GM18867 (cell line): ENCODE data around the gene DMAC2.
"Not testable (repeated sequence)": the region's sequence is repeated elsewhere in the genome, so short reads cannot be mapped to it uniquely, and the experiment has no call there.

Source experiments
- ATAC-seq: cut with Tn5 transposase; IDR thresholded peaks from one replicate; pipeline ENCODE4 v1.9.1; 2021; ENCODE audit warnings: mild to moderate bottlenecking, moderate library complexity; ENCODE audit not compliant: unreplicated experiment

The DMAC2 gene

GRCh38 chr19:41424335-41425173 lies 15.2 kb downstream of the DMAC2 start:
- ATAC-seq, result no peak

- ATAC-seq, result no peak
These were observed 16.8 kb downstream of the DMAC2 start for GRCh38 chr19:41422955-41423354.

DNA sequence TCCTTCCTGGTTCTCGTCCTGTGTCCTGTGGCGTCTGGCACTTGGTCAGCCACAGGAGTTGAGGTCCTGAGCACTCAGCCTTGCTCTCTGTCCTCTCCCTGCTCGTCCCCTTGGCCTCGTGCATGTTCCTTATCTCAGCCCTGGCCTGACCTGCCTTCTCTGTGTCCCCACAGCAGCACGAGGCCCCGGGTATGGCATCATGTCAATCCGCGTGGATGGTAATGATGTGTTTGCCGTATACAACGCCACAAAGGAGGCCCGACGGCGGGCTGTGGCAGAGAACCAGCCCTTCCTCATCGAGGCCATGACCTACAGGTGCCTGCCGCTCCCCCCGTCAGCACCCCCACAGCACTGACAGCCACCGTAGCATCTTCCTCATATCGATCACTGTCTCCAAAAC lies 17.3 kb downstream of the DMAC2 start:
- ATAC-seq, result no peak

DNA sequence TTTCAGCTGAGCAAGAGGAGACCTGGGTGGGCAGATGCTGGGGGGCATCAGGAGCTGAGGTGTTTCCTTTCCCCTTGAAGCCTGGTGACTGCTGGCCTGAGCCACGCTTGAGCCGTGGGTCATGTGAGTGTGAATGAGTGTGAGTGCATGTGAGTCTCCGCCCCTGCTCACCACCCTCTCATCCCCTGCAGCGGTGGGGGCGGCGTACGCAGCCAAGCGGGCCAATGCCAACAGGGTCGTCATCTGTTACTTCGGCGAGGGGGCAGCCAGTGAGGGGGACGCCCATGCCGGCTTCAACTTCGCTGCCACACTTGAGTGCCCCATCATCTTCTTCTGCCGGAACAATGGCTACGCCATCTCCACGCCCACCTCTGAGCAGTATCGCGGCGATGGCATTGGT lies 17.7 kb downstream of the DMAC2 start:
- no peak for ATAC-seq

GRCh38 chr19:41421314-41421713 lies 18.4 kb downstream of the DMAC2 start:
- ATAC-seq, result no peak

DNA sequence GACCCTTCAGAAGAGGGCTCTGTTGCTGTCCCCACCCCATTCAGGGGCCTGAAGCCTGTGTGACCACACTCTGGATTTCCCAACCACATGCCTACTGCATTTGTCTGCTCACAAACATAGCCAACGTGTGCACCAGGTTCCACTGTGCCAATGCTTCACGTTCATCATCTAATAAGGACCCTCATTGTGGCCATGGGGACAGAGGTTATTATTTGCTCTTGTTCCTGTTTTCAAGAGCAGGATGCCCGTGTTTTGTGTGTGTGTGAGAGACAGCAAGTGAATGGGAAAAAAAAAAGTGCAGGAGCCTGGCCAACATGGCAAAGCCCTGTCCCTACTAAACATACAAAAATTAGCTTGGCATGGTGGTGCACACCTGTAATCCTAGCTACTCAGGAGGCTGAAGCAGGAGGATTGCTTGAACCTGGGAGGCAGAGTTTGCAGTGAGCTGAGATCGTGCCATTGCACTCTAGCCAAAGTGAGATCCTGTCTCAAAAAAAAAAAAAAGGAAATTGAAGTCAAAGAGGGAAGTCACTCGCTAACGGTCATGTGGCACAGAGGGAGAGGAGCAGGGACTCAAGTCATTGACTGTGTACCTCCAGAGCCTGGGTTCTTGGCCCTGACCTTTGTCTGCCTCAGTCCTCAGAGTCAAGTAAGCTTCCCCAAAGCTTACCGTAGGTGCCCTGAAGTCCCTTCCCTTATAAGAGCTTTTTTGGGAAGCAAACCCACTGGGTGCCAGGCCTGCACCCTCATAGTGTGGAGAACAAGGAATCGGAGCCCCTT lies 19.4 kb downstream of the DMAC2 start:
- no peak for ATAC-seq

- ATAC-seq, result no peak
These were observed 23.5 kb downstream of the DMAC2 start for GRCh38 chr19:41416194-41416674.

GRCh38 chr19:41415154-41415571 lies 24.5 kb downstream of the DMAC2 start:
- no peak for ATAC-seq

- no peak for ATAC-seq
These were observed 25.3 kb downstream of the DMAC2 start for GRCh38 chr19:41414461-41414860.

DNA sequence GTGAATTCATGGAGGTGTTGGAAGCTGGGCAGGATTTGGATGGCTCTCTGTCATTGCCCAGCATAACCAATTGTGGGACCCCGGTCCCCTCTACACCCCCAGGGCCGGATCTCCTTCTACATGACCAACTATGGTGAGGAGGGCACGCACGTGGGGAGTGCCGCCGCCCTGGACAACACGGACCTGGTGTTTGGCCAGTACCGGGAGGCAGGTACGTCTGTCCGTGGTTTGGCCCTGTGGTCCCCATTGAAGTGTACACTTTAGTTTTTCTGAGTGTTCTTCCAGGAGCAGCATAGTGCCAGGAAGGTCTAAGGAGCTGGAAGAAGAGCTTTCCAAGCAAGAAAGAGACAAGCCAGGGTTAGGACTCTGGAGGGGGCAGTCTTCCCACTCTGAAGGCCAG lies 25.8 kb downstream of the DMAC2 start:
- no peak for ATAC-seq

GRCh38 chr19:41412953-41413352 lies 26.8 kb downstream of the DMAC2 start:
- no peak for ATAC-seq

- no peak for ATAC-seq
These were observed 27.8 kb downstream of the DMAC2 start for GRCh38 chr19:41411968-41412265.

DNA sequence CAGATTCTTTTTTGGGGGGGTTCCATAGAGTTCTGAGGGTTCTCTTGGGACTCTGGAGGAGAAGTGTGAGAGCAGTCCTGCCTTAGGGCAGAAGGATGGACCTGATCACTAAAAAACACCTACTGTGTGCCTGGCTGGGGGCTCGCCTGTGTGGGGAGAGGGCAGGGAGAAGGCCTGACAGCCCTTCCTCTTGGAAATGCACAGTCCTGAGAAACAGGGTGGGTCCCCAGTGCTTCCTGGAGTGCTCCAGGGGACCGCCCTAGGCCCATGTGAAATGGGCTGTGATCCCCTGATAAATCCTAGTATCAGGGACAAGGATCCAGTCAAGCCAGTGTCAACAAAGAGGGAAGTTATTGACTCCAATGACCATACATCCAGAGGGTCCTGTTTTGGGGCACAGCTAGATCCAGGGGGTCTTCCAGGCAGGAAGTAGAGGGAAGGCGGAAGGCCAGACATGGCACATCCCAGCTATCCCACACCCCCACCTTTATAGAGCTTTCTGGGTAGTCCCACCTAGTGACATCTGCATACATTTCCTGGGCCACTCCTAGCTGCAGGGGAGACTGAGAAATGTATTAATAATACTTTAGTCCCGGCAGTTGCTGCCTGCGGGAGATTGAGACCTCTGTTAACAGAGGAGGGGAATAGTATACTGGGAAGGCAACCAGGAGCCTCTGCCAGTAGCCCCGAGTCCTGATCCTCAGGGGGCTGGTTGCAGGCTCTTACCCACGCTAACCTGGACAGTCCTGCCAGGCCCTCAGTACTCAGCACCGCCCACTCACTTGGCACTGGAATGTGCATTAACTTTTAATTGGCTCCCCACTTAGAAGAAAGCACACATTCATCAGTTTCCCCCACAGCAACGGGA lies 28.4 kb downstream of the DMAC2 start:
- ATAC-seq, result no peak

DNA sequence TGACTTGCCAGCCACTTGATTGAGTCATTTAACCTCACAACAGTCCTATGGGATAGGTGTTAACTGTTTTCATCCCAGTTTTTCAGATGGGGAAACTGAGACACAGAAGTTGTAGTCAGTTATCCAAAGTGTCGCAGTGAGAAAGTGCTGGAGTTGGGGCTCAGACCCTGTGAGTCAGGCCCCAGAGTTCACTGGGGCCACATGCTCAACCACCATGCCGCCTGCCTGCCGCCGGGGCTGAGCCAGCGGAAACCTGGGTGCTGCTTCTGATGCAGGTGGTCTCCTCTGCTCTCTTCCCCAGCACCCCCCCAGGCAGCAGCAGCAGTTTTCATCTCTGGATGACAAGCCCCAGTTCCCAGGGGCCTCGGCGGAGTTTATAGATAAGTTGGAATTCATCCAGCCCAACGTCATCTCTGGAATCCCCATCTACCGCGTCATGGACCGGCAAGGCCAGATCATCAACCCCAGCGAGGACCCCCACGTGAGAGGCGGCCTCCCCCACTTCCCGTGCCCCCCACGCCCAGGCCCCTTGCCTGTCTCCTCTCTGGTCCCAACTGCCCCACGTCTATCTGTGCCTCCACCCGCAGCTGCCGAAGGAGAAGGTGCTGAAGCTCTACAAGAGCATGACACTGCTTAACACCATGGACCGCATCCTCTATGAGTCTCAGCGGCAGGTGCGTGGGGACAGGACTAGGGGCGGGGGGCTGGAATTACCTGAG lies 29.2 kb downstream of the DMAC2 start:
- no peak for ATAC-seq

- ATAC-seq, result no peak
These were observed 30.4 kb downstream of the DMAC2 start for GRCh38 chr19:41409288-41409687.

DNA sequence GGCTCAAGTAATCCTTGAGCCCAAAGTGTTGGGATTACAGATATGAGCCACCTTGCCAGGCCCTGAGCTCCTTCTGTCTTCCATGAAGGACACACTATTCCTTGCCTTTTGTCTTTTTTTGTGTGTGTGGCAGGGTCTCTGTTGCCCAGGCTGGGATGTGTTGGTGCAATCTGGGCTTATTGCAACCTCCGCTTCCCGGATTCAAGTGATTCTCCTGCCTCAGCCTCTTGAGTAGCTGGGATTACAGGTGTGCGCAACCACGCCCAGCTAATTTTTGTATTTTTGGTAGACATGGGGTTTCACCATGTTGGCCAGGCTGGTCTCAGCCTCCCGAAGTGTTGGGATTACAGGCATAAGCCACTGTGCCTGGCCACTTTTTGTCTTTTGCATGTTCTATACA lies 30.9 kb downstream of the DMAC2 start:
- ATAC-seq, result not testable (repeated sequence)

DNA sequence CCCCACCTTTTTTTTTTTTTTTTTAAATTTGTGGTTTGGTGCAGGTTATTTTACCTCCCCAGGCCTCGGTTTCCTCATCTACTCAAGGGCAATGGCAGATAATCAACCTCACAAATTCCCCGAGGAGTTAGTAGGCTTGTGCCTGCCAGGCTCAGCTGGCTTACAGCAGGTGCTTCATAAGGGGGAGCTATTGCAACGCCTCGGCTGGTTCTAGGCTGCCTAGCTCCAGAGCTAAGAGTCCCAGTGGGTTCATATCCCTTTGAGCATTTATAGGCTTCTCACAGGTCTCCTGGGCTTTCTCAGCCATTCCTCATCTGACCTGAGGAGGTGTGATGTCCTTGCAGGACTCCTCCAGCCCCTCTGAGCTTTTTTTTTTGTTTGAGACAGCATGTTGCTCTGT lies 31.5 kb downstream of the DMAC2 start:
- no peak for ATAC-seq

GRCh38 chr19:41407271-41407670 lies 32.4 kb downstream of the DMAC2 start:
- no peak for ATAC-seq

DNA sequence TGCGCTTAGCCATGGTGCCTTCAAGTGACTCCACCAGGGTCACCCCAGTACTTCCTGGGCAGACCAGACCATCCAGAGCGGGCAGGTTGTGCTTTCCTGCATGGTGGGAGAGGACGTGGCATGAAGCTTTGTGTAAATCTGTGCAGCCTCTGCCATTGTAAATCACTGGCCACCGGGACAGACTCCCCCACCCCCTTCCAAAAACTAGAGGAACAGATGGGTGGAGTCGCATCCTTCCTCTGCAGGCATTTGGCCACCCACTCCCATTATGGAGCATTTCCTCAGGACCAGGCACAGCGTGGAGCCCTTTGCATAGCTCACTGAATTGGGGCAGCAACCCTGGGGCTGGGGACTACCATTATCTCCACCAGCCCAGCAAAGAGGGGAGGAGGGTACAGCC lies 33.9 kb downstream of the DMAC2 start:
- no peak for ATAC-seq

DNA sequence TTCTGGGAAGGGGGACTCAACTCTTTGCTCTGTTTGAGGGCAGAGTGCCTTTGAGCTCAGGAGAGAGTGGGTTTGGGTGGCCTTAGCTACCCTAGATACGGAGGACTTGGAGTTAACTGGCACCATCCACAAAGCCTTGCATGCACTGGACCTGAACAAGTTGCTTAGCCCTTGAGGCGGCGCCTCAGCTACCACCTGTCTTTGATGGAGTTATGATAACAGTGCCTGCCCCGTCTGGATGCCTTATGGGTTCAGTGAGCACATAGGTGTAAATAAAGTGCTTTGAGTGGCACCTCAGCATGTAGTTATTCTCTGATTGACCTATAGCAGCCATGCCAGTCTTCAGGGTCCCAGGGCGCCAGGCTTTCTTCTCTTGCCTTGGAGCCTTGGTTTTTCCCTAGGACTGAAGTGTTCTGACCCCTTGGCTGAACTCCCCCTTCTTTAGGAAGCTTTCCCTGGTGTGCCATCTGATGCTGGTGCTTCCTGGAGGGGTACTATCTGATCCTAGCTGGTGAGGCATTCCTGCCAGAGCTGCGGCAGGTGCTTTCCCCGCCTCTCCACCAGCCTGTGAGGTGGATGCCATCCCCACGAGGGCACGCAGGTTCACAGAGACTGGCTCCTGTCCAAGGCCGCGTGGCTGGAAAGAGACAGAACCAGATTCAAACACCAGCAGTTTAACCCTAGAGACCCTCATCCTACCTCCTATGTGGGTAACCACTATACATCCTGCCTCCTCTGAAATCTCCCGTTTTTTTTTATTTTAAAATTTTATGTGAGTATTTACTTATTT lies 36.3 kb downstream of the DMAC2 start:
- no peak for ATAC-seq
